HG03139 (cell line): Measurements from ENCODE around the gene STK16.

ENCODE experiments used
- ATAC-seq: cut with Tn5 transposase; IDR thresholded peaks from one replicate; pipeline ENCODE4 v1.9.1; 2021; ENCODE audit not compliant: unreplicated experiment

Gene STK16

DNA sequence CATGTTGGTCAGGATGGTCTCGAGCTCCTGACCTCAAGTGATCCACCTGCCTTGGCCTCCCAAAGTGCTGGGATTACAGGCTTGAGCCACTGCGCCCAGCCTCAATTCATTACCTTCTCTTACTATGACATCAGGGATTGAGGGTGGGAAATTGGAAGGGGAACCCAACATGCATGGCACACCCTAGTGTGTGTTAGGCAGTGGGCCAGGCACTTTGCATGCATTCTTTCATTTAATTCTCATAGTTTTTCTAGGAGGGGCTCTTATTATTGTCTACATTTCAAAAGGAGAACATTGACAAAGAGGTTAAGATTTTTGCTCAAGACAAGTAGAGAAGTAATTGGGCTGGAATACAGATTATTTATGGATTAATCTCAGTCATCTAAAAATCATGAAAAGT, 23.0 kb downstream of the STK16 start:
- no peak for ATAC-seq

- no peak for ATAC-seq
These were observed 24.2 kb downstream of the STK16 start for GRCh38 chr2:219269362-219270054.

DNA sequence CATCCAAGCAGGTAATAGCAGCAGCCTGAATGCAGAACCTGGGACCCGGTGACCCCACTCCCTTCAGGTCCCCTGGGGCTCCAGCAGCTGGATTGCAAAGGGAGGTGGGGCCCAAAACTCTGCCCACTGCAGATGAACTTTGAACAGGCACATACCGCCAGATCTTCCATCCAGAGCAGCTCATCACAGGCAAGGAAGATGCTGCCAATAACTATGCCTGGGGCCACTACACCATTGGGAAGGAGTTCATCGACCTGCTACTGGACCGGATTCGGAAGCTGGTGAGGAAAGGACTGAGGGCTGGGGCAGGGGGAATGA, 24.7 kb downstream of the STK16 start:
- ATAC-seq: no peak

DNA sequence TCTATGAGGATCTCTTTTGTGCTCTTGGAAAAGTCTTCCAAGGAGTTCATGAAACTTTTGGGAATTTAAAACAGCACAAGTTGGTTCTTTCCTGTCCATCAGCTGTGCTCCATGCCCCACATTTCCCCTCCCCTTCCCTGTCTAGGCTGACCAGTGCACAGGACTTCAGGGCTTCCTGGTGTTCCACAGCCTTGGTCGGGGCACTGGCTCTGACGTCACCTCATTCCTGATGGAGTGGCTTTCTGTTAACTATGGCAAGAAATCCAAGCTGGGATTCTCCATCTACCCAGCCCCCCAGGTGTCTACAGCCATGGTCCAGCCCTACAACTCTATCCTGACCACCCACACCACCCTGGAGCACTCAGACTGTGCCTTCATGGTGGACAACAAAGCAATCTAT, 25.7 kb downstream of the STK16 start:
- no peak for ATAC-seq

DNA sequence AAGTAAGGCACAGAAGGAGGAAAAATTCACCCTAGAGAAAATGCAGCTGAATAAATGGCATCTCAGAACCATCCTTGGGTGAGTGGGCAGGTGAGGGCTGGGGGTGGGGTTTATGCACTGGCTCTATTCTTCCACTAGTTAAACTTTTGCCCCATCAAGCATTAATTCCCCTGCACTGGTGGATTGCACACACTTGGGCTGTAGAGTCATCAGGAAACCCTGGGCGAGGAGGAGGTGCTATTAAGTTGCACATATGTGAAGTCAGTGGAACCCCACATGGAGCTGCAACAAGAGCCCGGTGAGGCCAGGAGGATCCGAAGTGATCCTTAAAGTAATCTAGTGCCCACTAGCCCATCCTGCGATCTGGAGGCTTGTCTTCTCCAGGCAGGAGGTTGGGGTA, 27.1 kb downstream of the STK16 start:
- ATAC-seq: no peak

DNA sequence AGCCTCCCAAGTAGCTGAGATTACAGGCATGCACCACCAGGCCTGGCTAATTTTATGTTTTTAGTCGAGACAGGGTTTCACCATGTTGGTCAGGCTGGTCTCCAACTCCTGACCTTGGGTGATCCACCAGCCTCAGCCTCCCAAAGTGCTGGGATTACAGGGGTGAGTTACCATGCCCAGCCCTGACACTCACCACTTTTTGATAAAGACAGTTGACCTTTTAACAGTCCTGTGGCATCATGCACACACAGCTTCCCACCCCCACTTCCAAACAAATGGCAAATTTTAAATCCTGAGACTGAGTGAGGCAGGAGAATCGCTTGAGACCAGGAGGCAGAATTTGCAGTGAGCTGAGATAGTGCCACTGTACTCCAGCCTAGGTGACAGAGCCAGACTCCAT, 27.7 kb downstream of the STK16 start:
- no peak for ATAC-seq

GRCh38 chr2:219273937-219274336, 28.7 kb downstream of the STK16 start:
- no peak for ATAC-seq

DNA sequence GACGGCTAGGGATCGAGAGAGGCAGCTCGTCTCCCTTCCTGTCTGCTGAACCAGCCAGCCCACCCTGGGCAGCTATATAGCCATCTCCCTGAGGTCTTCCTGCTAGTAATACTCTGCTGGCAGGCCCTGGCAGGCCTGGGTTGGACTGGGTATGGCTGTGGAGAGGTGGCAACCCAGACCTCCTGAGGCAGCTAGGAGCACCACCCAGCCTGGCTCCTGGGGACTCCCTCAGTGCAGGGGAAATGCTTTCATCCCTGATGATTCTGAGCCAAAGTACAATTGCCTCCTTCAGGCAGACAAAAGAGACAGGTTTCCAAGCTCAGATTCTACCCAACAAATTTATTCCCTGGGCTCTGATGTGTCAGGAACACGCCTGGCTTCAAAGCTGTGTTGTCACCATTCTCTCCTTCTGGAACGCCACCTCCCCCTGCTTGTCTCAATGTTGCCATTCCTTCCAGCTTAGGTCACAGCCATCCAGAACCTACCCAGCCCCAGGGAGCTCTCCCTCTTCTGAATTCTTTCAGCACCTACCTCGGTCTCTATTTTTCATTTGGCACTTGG, 29.2 kb downstream of the STK16 start:
- no peak for ATAC-seq

- no peak for ATAC-seq
These were observed 32.7 kb downstream of the STK16 start for GRCh38 chr2:219277703-219278654.

GRCh38 chr2:219278655-219279150, 33.4 kb downstream of the STK16 start:
- no peak for ATAC-seq

- ATAC-seq: peak; percentile 85
These were observed 34.1 kb downstream of the STK16 start, which contains the start of gene DNAJB2 for GRCh38 chr2:219279151-219279915. DNAJB2 (plus strand) TSS chr2:219279366; CDS start chr2:219279834, 468 bp downstream.

GRCh38 chr2:219279916-219280516, 34.7 kb downstream of the STK16 start:
- ATAC-seq: no peak

- no peak for ATAC-seq
These were observed 35.4 kb downstream of the STK16 start for GRCh38 chr2:219280651-219281050.

DNA sequence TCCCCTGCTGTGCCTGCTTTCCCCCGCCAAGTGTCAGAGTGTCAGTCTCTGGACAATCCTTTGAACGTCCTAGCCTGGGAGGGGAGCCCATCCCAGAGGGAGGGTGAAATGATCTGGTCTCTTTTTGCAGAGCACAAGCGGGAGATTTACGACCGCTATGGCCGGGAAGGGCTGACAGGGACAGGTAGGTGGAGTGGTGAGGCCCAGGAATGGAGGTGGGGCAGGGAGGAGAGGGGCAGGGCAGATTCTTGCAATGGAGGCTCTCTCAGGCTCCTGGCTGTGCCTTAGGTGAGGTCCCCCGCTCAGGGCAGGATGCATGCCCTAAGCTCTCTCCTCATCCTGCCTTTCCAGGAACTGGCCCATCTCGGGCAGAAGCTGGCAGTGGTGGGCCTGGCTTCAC, 36.3 kb downstream of the STK16 start:
- no peak for ATAC-seq

DNA sequence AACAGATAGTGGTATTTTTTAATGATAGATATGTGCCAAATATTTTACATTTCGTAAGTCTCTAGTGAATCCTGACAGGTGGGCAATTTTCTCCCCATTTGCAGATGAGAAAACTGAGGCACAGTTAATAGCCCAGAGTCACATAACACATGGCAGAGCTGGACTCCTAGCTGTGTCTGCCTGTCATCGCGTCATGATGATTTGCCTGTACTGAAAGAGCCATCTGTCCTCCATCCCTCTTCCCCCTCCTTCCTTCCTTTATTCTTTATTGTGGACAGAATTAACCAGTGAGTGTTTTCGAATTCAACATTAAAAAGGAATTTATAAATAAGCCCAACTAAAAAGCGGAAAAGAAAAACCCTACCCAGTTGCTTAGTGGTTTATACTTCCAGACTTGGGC, 37.1 kb downstream of the STK16 start:
- ATAC-seq: no peak

DNA sequence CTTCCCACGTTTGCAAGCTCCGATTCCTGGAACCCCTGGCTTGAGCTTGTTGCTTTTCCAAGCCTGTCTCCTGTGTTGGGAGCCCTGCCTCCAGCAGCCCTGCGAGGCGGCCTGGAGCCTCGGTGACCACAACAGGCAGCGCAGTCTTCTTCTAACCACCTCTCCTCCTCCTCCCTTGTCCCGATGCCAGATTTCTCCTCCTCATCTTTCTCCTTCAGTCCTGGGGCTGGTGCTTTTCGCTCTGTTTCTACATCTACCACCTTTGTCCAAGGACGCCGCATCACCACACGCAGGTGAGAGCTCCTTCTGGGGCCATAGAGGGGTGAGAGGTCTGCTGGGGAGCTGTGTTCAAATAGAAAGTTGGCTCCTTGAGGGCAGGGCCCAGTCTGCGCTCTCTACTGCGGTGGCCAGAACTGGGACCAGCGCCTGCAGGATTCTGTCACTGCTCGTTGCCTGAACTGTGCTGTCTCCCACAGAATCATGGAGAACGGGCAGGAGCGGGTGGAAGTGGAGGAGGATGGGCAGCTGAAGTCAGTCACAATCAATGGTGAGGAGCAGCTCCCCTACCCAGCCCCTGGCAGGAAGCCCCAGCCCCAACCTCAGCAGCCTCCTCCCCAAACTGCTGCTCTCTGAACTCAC, 37.8 kb downstream of the STK16 start:
- no peak for ATAC-seq

DNA sequence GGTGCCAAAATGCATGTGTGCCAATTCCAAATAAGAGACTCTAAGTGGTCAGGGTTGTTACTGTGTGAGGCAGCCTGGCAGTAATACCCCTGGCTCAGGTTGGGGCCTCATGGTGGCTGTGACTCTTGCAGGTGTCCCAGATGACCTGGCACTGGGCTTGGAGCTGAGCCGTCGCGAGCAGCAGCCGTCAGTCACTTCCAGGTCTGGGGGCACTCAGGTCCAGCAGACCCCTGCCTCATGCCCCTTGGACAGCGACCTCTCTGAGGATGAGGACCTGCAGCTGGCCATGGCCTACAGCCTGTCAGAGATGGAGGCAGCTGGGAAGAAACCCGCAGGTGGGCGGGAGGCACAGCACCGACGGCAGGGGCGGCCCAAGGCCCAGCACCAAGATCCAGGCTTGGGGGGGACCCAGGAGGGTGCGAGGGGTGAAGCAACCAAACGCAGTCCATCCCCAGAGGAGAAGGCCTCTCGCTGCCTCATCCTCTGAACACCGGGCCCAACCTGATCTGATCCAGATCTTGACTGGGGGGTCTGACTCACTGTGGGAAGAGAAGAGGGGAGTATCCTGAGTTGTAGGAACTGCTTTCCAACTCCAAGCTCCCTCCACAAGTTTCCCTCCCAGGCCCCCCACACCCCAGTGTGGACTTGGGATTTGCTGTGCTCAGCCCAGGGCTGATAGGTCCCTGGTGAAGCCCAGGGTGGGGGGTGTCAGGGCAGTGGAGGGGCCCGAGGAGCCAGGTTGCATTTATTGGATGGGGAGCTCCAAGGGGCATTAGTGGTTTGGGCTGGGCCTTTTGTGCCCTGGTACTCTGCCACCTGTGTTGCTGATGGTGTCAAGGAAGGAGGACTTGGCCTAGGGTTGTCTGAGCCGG, 39.5 kb downstream of the STK16 start:
- ATAC-seq: no peak

- no peak for ATAC-seq
These were observed 40.1 kb downstream of the STK16 start for GRCh38 chr2:219285373-219285735.

DNA sequence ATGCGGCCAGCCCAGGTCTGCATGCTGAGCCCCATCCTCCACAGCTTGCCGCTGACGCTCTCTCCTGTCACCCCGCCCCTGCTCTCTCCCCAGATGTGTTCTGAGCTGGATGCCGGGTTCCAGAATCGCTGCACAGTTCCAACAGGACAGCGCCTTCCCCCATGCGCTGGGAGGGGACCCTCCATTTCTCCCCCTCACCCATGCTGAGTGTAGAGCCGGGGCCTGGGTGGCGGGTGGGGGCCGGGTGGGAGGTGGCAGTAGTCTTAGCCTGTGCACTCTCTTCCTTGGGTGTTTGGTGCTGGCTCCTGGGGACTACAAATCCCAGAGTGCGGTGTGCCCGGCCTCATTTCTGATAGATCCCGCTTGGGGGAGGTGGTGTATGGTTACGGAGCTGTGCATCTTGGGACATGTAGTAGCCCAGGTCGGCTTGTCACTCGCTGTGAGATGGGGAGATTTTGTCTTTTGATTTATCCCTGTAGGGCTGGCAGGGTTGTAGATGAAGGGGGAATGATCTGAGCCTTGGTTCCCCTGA, 40.7 kb downstream of the STK16 start:
- no peak for ATAC-seq
